ENCODE measurements around the gene DIP2C. TPM values are rescaled to one million over a fixed set of nuclear protein-coding genes. Genes with fewer than 3 reads are reported as not detected.
A peak's percentile ranks its signal among the peaks of the same experiment; 100 is the strongest.

Gene DIP2C
- total RNA-seq, 2 experiments from 2014 or later: 2.0 to 2.3 TPM

DNA sequence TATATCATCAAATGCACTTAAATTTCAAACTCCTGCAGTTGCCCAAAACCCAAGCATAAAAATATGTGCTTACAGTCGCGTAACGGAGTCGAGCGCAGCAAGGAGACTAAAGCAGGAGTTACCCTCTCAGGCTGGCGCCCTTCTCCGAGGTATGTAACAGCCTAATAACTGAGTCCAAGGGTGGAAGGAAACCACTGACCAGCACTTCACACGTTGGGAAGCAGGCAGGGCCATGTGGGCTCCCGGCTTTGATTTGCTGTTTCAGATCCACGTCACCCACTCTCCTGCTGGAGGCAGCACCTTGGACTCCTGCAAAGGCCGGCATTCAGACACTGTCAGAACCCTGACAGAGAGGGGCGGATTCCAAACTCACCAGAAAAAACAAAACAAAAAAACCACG is 123.8 kb downstream of the DIP2C start:
- Mint-ChIP-seq H3K4me1 (no peaks in the 10 kb centered on the region), H3K4me3 (no peak overlapping the region), H3K36me3 (ENCODE audit: low read depth) (no peaks in the 10 kb centered on the region), H3K27ac (no peak overlapping the region), H3K9me3 (peaks cover 7% of the 10 kb centered on the region), H3K27me3 (no peaks in the 10 kb centered on the region)
- POLR2A ChIA-PET: no interaction called here
- CTCF ChIA-PET: no interaction called here
- DNase-seq: no peak

DNA sequence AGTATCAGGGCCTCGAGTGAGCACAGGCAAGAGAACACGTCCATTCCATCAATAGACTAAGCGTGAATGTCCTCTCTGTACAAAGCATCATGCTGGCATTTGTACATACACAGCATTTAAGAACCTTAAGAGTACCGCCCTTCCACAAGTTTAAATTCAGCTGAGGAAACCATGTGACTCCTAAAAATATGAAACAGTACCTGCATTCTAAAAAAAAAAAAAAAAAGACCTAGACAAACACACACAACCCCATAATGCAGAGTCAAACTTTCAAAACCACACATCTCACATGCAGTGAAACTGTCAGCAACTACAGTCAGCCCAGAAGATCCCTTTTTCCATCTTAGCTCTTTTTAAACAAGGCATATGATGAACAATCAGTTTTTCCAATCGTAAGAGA is 124.3 kb downstream of the DIP2C start:
- POLR2A ChIA-PET: no interaction called here
- DNase-seq: no peak
- peaks cover 7% of the 10 kb centered on the region for H3K9me3 Mint-ChIP-seq
- no peaks in the 10 kb centered on the region for H3K27me3 Mint-ChIP-seq
- no peak overlapping the region for H3K27ac Mint-ChIP-seq
- CTCF ChIA-PET: no interaction called here
- no peaks in the 10 kb centered on the region for H3K36me3 Mint-ChIP-seq (ENCODE audit: low read depth)
- H3K4me1 Mint-ChIP-seq: no peaks in the 10 kb centered on the region
- H3K4me3 Mint-ChIP-seq: no peak overlapping the region

DNA sequence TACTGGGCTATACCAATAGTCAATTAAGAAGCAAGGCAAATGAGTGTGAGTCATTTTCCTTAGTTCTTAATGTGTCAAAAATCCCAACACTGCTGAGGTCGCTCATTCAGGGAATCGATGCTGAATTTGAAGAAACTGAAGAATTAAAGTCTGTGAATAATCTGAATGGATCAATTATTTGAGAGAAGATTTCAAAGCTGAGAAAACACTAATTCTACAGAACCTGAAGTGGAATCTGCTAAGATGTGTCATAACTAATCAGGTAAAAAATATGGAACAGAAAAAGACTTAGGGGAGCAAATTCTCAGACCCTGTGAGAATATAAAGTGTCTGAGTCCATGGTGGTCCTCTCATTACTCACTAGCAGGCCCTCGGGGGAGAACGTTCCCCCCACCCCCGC is 125.6 kb downstream of the DIP2C start:
- ChIA-PET POLR2A (no interaction called here), CTCF (no interaction called here)
- Mint-ChIP-seq H3K4me3 (no peak overlapping the region), H3K4me1 (no peaks in the 10 kb centered on the region), H3K36me3 (ENCODE audit: low read depth) (no peaks in the 10 kb centered on the region), H3K9me3 (peaks cover 3% of the 10 kb centered on the region), H3K27me3 (no peaks in the 10 kb centered on the region), H3K27ac (no peak overlapping the region)
- DNase-seq: no peak

DNA sequence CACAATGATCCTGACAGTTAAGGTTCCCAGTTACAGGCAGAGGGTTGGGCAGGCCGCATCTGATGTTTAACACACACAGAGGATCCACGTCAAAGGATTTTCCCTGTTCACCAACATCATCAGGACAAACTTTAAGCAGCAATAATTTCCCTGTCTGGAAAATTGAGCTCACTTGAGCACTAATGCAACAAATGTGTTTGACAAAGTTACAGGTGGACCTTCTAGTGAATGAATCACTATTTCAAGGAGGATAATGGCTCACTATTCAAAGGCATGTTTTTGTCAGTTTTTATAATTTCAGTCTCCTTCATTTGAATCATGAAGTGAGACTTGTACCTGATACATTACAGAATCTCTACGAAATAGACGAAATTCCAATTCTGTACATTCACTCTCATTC is 127.3 kb downstream of the DIP2C start:
- Mint-ChIP-seq H3K4me3 (no peak overlapping the region), H3K27ac (no peak overlapping the region), H3K27me3 (no peaks in the 10 kb centered on the region), H3K4me1 (peaks cover 2% of the 10 kb centered on the region), H3K36me3 (ENCODE audit: low read depth) (no peaks in the 10 kb centered on the region), H3K9me3 (peaks cover 3% of the 10 kb centered on the region)
- no peak for DNase-seq
- ChIA-PET CTCF (no interaction called here), POLR2A (no interaction called here)

DNA sequence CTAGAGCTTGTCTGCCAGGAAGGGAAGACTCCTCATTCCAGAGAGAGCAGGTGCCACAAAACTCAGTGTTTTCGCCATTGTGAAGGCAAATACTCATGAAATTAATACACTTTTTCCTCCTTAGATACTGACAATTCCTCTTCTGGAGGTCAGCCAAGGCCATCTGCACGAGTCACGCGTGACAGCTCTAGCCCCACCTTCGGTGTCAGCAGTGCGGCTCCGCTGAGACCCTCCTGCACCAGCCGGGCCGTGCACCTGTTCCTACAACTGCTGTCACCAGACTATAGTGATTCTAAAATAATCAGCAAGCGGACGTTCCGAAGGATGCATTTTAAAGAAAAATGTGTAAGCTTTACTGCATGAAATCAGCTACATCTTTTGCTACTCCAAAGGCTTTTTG is 127.7 kb downstream of the DIP2C start:
- H3K27ac Mint-ChIP-seq: no peak overlapping the region
- peaks cover 3% of the 10 kb centered on the region for H3K9me3 Mint-ChIP-seq
- H3K4me1 Mint-ChIP-seq: peaks cover 2% of the 10 kb centered on the region
- POLR2A ChIA-PET: no interaction called here
- CTCF ChIA-PET: no interaction called here
- H3K27me3 Mint-ChIP-seq: no peaks in the 10 kb centered on the region
- DNase-seq: no peak
- H3K4me3 Mint-ChIP-seq: no peak overlapping the region
- H3K36me3 Mint-ChIP-seq (ENCODE audit: low read depth): no peaks in the 10 kb centered on the region

DNA sequence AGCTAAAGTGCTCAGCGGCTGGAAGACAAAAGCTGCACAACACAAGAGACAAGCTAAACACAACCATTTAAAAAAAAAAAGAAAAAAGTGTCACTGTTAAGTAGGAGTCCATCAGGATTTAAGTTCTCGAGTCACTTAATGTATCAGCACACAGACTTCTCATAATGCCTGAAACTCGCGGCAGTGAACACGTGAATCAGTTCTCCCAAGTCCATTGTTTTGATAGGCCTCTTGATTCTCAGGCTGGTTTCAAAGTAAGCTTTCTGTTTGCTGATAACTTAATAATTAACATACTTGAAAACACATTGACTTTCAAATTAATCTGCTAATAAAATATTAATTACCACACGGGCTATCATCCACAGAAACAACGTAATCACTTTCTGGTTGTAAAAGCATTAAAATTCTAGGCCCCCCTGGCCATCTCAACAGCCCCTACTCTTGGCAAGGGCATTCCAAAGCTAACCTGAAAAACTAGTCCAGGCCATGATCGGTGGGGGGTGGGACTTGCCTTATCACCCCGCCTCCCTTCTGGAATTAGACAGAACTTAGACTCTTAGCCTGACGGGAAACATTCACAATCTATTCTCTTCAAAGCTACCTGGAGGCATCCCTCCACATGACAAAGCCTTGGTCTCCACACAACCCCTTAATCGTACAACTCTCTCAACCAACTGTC is 129.0 kb downstream of the DIP2C start:
- ChIA-PET POLR2A (no interaction called here), CTCF (interaction anchor here (0.6 to 1.0 kb wide), 2 partner anchors 11 to 31 kb away, joined by 3 to 4 read pairs; no protein-coding TSS in a partner anchor)
- no peak overlapping the region for H3K4me3 Mint-ChIP-seq
- H3K4me1 Mint-ChIP-seq: peaks cover 2% of the 10 kb centered on the region
- no peak for DNase-seq
- H3K27ac Mint-ChIP-seq: no peak overlapping the region
- H3K27me3 Mint-ChIP-seq: no peaks in the 10 kb centered on the region
- H3K9me3 Mint-ChIP-seq: peaks cover 3% of the 10 kb centered on the region
- no peaks in the 10 kb centered on the region for H3K36me3 Mint-ChIP-seq (ENCODE audit: low read depth)

DNA sequence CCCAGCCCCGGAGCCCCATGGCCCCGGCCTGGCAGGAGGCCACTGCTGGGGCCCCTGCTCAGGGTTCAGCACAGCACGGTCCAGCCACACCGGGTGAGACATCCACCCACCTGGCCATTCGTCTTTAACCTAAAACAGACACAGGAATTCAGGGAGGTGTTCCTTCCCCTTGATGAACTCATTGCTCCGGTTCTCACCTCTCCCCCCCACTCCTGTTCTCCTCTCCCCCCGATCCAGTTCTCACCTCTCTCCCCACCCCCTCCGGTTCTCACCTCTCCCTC is 129.8 kb downstream of the DIP2C start:
- Mint-ChIP-seq H3K9me3 (peaks cover 3% of the 10 kb centered on the region), H3K4me1 (peaks cover 2% of the 10 kb centered on the region), H3K4me3 (no peak overlapping the region), H3K27me3 (no peaks in the 10 kb centered on the region), H3K36me3 (ENCODE audit: low read depth) (no peaks in the 10 kb centered on the region), H3K27ac (no peak overlapping the region)
- CTCF ChIA-PET: interaction anchor here (1.0 kb wide), 1 partner anchor 12 kb away, joined by 3 read pairs; no protein-coding TSS in a partner anchor
- DNase-seq: no peak
- POLR2A ChIA-PET: no interaction called here

DNA sequence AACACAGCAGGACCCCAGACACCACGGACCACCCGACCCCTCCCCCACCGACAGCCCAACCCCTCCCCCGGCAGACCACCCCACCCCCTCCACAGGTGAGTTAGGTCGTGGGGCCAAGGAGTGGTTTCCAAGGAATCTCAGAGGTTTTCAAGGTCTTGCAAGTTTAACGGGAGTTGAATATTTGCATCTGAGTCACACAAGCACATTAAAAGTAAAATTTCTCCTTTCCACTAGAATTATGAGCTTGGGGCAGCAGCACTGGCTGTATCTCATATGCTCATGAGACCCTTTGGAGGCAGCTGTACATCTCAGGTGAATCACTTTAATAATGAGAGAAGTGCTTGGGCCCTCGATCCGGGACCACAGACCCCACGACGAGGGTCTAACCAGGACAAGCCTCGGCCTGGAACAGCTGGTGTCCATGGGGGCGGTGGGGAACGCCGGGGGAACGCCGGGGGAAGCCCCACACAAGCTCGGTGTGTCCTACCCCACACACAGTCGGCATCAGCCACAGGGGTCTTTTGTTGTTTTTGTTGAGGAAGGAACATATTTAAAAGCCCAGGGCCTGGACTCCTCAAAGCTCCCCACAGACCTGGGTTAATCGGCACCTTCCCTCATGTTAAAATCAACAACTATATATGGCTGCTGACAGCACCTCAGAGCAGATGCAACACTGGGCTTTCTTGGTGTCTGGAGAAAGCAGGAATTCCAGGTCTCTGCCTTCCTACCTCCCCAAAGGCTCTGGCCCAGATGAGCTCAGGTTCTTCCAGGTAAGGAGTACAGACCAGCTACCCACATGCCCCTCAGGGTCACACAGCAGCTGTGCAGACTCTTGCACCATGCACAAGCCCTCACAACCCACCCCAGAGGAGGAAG is 130.3 kb downstream of the DIP2C start:
- H3K27ac Mint-ChIP-seq: no peak overlapping the region
- H3K4me1 Mint-ChIP-seq: peaks cover 2% of the 10 kb centered on the region
- no peaks in the 10 kb centered on the region for H3K27me3 Mint-ChIP-seq
- POLR2A ChIA-PET: no interaction called here
- CTCF ChIA-PET: interaction anchor here (1.0 kb wide), 1 partner anchor 12 kb away, joined by 3 read pairs; no protein-coding TSS in a partner anchor
- no peaks in the 10 kb centered on the region for H3K36me3 Mint-ChIP-seq (ENCODE audit: low read depth)
- H3K9me3 Mint-ChIP-seq: peaks cover 3% of the 10 kb centered on the region
- DNase-seq: no peak
- no peak overlapping the region for H3K4me3 Mint-ChIP-seq

DNA sequence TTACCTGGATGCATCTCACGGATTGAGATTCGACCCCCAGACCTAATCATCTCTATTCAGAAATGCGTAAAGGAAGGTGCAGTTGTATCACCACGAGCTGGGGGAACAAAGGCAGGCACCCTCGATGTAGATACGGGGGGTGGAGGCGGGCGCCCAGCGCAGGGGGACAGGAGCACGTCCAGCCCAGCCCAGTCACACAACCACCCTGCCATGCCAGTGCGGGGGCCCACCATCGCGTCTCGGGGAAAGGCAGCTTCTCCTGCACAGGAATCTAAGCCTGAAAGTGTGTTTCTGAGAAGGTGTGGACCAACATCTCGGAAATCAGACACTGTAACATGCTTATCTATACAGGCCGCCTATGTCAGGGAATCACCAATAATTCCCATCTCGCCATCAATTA is 131.1 kb downstream of the DIP2C start:
- ChIA-PET POLR2A (no interaction called here), CTCF (no interaction called here)
- H3K36me3 Mint-ChIP-seq (ENCODE audit: low read depth): no peaks in the 10 kb centered on the region
- H3K27me3 Mint-ChIP-seq: no peaks in the 10 kb centered on the region
- no peaks in the 10 kb centered on the region for H3K9me3 Mint-ChIP-seq
- H3K4me3 Mint-ChIP-seq: no peak overlapping the region
- no peak overlapping the region for H3K27ac Mint-ChIP-seq
- DNase-seq: no peak
- H3K4me1 Mint-ChIP-seq: peaks cover 2% of the 10 kb centered on the region

DNA sequence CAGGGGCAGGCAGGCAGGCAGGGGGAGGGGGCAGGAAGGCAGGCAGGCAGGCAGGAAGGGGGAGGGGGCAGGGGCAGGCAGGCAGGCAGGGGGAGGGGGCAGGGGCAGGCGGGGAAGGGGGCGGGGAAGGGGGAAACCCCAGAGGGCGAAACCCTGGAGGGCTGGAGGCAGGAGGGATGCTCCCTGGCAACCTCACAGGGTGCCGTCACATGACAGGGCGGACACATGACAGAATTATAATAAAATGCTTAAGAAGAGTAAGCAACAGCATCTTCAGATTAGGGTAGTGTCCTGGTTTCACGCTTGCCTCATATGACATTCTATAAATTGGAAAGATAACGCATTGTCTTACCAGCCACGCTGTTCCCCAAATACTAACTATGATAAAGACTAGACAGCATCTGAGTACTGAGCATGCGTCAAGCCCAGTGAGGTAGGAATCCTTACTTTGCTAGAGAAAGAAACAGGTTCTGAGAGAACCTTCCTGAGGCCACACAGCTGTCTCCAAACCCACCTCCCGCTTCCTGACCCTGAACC is 131.6 kb downstream of the DIP2C start:
- Mint-ChIP-seq H3K27me3 (no peaks in the 10 kb centered on the region), H3K27ac (no peak overlapping the region), H3K4me3 (no peak overlapping the region)

DNA sequence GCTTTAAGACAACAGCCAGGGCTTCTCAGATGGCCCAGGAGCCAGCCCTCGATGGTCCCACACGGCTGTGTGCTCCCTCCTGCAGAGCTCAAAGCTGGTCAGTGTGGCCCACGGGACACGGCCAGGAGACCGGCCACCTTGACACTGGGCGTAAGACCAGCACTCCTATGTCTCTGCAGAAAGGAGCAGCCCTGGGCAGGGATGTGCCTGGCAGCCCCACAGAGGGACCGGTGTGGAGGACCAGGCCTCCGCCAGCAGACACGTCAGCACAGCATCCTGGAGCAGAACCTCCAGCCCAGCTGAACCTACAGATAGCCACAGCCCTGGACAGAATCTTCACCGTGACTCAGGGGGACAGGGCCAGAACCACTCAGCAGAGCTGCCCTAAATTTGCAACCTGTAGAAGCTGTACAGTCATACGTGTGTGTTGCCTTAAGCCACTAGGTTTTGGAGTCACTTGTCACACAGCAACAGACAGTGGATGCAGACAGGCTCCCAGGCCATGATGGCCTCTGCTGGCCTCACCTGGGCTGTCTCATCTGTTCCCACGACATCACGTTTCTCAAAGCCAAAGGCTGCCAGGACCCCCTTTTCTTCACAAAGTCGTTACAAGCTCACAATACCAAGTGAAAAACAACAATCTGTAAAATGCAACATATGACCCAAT is 132.4 kb downstream of the DIP2C start:
- H3K4me1 Mint-ChIP-seq: peaks cover 2% of the 10 kb centered on the region
- no peaks in the 10 kb centered on the region for H3K36me3 Mint-ChIP-seq (ENCODE audit: low read depth)
- H3K4me3 Mint-ChIP-seq: no peak overlapping the region
- no peaks in the 10 kb centered on the region for H3K9me3 Mint-ChIP-seq
- H3K27me3 Mint-ChIP-seq: no peaks in the 10 kb centered on the region
- ChIA-PET CTCF (no interaction called here), POLR2A (no interaction called here)
- H3K27ac Mint-ChIP-seq: no peak overlapping the region
- no peak for DNase-seq

More for the DNA sequence above, 131.6 kb downstream of the DIP2C start:
- DNase-seq: peak; percentile 16
- no peaks in the 10 kb centered on the region for H3K36me3 Mint-ChIP-seq (ENCODE audit: low read depth)
- ChIA-PET POLR2A (no interaction called here), CTCF (no interaction called here)
- H3K9me3 Mint-ChIP-seq: no peaks in the 10 kb centered on the region
- peaks cover 2% of the 10 kb centered on the region for H3K4me1 Mint-ChIP-seq

DNA sequence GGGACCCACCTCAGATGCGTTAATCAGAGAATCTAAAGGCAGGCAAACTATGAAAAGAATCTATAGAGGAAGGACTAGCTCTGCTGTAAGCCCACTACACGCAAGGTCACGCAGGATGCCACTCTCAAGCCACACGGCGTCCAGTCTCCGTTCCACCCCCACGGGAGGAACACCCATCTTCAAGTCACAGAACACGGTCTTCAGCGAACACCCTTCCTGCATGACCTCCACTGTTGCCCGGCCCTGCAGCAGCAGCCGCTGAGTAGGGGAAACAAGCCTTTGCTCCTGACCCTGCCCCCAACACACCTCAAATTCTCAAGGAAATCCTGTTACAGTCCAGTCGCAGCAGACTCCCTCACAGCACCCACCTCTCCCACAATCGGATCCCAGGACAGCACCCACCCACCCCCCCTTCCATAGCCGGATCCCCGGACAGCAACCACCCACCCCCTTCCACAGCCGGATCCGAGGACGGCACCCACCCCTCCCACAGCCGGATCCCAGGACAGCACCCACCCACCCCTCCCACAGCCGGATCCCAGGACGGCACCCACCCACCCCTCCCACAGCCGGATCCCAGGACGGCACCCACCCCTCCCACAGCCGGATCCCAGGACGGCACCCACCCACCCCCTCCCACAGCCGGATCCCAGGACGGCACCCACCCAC is 133.7 kb downstream of the DIP2C start:
- CTCF ChIA-PET: no interaction called here
- Mint-ChIP-seq H3K9me3 (no peaks in the 10 kb centered on the region), H3K4me3 (no peak overlapping the region), H3K36me3 (ENCODE audit: low read depth) (no peaks in the 10 kb centered on the region), H3K4me1 (peaks cover 2% of the 10 kb centered on the region), H3K27me3 (no peaks in the 10 kb centered on the region), H3K27ac (no peak overlapping the region)
- POLR2A ChIA-PET: no interaction called here
- DNase-seq: no peak

DNA sequence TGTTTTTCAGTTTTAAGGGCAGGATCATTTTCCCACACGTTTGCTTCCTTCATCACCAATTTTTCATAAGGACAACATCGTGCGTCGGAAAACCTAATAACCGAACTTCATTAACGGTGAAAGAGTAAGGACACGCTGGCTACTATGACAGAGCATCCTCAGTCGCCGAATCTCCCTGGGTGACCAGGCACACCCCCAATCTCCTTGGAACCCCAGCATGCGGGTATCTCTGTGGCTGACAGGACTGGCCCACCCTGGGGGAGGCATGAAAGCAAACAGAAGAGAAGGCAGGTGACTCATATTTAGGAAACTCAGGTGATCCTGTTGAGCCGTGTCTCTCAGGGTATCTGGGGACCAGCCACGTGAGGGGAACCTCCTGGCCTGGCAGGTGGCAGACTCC is 134.2 kb downstream of the DIP2C start:
- no peaks in the 10 kb centered on the region for H3K36me3 Mint-ChIP-seq (ENCODE audit: low read depth)
- peaks cover 2% of the 10 kb centered on the region for H3K4me1 Mint-ChIP-seq
- H3K9me3 Mint-ChIP-seq: no peaks in the 10 kb centered on the region
- POLR2A ChIA-PET: no interaction called here
- H3K4me3 Mint-ChIP-seq: no peak overlapping the region
- CTCF ChIA-PET: no interaction called here
- no peaks in the 10 kb centered on the region for H3K27me3 Mint-ChIP-seq
- H3K27ac Mint-ChIP-seq: peak overlapping the region; percentile 25
- DNase-seq: no peak

Measured in activated CD4-positive, alpha-beta T cell treated with anti-CD3 and anti-CD28 coated beads, Interleukin-2, amount 10 ng/mL, durations not matched to agents 7 days and 5 days (primary cell).